HPDE6-E6E7 (cell line): ENCODE measurements around the gene POC1A.
"Not testable (repeated sequence)": the region's sequence is repeated elsewhere in the genome, so short reads cannot be mapped to it uniquely, and the experiment has no call there.

Experiments
- DNase-seq: peaks from one replicate; pipeline ENCODE4 v3.0.0; 2011; ENCODE audit warnings: missing footprints; ENCODE audit errors: extremely low spot score

Gene POC1A

DNA sequence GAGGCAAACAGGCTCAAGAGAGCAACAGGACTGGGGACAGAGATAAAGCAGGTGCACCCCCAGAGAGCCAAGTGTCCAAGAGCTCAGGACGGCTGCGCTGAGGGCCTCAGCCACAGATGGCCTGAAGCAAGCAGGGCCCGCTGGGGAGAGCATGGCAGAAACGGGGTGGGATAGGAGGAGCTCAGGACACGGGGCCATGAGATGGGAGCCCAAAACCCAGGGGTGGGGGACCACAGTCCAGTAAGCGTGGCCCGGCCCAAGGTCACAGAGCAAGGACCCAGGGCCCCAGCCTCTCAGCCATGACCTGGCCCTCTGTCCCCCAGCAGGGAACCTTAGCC, 107.4 kb downstream of the POC1A start:
- DNase-seq: no peak

- peak; percentile 63 for DNase-seq
Observed at GRCh38 chr3:52046186-52046901, 107.9 kb downstream of the POC1A start.

DNA sequence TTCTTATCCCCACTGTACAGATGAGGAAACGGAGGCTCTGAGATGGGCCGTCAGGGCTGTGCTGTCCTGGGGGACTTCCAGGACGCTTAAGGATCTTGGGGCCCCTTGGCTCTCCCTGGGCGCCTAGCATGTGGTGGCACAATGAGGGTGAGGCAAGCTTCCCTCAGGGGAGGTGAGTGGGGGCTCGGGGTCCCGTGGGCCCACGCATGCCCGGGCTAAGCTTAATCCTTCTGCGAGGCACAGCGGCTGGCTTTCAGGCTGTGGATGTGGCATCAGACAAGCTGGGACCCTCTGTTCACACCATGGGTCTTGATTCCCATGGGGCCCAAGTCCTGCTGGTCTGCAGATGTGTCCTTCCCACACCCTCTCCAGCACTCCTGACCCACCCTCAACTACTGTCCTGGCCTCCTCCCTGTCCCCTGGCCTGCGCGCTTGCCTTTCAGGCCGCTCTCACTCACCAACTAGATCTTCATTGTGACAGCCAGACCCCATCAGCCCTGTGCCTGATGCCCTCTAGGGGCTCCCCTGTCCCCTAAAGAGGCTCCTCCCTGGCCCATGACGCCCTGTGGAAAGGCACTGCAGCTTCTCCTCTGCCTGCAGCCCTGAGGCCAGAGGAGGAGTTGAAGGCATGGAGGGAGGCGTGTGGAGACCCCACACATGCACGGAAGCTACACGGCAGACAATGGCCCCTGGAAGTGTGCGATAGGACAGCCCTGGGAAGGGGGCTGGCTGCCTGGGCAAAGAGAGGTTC, 109.2 kb downstream of the POC1A start:
- no peak for DNase-seq

- DNase-seq: no peak
Observed at GRCh38 chr3:52043750-52044149, 110.5 kb downstream of the POC1A start.

DNA sequence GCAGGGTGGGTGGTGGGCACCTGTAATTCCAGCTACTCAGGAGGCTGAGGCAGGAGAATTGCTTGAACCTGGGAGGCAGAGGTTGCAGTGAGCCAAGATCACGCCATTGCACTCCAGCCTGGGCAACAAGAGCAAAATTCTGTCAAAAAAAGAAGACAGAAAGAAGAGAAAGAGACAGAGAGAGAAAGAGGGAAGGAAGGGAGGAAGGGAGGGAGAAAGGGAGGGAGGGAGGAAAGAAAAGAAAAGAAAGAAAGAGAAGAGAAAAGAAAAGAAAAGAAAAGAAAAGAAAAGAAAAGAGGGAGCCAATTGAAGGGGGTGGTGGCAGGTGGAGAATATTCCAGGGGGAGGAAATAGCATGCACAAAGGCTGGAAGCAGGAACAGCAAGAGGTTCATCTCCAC, 111.2 kb downstream of the POC1A start:
- not testable (repeated sequence) for DNase-seq

DNA sequence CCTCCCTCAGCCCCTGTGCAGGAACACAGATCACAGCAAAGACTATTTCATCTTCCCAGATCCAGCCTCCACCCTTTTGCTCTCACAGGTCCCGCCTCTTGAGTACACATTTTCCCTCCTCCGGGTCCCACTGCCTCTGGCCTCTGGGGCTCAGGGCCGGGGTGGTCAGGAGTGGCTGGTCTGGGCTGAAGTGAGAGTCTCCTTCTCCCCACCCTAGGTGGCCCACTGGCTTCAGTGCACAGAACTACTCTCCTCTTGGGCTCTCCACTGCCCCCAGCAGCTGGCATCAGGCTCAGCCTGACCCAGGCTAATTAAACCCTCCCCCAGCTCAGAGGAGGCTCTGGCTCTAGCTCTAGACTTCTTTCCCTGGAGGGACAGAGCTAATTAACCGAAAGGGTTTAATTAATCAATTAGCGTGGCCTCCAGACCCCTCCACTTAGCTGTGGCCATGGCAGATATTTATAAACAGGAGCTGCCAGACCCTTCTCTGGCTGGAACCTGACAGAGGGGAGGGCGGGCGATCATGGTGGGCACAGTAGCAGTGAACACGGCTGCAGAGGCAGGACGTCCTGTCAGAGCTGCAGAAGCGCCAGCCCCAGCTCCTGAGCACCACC, 113.0 kb downstream of the POC1A start:
- DNase-seq: no peak

DNA sequence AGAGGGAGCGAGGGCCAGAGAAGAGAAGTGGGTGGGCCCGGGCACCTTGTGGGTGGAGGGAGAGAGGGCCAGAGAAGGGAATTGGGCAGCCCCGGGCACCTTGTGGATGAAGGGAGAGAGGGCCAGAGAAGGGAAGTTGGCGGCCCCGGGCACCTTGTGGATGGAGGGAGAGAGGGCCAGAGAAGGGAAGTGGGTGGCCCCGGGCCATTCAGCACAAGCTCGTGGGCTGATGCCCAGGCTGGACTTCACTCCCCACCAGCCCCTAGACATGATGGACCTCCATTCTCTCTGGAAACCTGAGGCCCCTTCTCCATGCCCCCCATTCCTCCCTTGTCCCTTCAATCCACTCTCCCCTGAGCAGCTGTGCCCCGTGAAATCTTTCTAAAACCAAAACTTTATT, 113.6 kb downstream of the POC1A start:
- no peak for DNase-seq

- DNase-seq: no peak
Observed at GRCh38 chr3:52039846-52040245, 114.4 kb downstream of the POC1A start.

DNA sequence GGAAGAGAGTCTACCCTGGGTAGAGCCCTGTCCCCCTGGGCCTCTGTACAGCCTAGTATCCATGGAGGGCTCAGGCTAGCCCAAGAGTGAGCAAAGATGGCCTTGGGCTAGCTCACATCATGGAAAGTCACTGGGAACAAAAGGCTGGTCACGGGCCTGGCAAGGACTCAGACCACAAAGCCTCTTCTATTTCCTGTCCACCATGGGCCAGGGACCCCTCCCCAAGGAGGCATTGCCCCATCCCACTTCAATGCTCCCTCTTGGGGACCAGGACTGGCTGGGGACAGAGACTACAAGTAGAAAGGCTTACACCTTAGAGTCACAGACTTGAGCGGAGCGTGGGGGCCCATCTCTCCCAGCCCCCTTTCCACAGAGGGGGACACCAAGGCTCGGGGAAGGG, 114.8 kb downstream of the POC1A start:
- DNase-seq: no peak

DNA sequence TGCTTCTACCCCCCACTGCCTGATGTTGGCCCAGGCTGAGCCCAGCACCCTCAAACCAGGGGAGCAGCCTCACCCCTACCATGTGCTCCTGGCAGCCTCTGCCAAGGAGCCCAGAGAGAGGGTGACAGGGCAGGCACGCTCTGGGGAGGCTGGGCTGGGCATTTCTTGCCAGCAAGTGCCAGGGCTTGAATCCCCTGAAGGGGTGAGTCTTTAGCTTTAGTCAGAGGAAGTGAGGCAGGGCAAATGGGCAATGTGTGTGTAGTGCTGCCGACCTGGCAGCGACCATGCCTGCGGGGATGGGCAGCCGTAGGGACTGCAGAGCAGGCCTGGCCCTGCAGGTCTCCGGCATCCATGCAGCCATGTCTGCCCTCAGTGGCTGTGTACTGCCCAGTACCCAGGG, 116.0 kb downstream of the POC1A start:
- no peak for DNase-seq

DNA sequence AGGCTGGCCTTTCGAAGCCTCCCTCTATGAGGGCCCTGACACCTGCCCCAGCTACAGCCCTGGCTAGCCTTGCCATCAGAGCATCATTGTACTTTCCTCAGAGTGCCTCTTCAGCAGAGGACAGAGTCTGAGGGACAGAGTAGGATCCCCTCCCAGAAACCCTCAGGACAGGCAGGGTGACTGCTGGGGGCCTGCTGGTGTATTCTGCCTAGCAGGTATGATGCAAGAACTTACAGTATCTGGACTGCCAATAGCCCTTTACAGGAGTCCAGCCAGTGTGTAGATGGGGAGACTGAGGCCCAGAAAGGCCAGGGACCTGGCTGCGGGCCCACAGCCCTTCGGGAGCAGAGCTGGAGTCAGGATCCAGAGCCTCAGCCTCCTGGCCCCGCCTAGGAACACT, 116.9 kb downstream of the POC1A start:
- DNase-seq: no peak

DNA sequence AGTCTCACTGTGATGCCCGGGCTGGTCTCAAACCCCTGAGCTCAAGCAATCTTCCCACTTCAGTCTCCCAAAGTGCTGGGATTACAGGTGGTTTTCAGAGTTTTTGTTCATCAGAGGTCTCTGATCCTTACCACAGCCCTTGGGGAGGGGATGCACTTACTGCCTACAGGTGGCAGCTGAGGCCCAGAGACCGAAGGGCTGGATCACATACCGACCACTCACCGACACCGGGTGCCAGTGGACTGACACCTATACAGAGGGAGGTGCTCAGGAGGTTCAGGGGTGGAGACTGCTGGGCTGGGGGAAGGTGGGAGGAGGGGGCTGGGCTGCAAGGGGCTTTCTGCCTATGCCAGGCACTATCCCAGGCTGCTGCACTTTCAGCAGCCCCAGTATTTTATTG, 117.4 kb downstream of the POC1A start:
- no peak for DNase-seq

- DNase-seq: no peak
Observed at GRCh38 chr3:52036222-52036694, 118.0 kb downstream of the POC1A start.

GRCh38 chr3:52034651-52035050, 119.6 kb downstream of the POC1A start:
- DNase-seq: no peak

GRCh38 chr3:52034212-52034611, 120.0 kb downstream of the POC1A start:
- no peak for DNase-seq

DNA sequence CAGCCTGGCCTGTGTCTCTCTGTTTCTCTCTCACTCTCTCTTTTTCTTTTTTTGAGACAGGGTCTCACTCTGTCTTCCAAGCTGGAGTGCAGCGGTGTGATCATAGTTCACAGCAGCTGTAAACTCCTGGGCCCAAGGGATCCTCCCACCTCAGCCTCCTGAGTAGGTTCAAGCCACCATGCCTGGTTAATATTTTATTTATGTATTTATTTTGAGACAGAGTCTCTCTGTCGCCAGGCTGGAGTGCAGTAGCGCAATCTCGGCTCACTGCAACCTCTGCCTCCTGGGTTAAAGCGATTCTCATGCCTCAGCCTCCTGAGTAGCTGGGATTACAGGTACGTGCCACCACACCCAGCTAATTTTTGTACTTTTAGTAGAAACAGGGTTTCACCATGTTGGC, 120.5 kb downstream of the POC1A start:
- DNase-seq: not testable (repeated sequence)

- no peak for DNase-seq
Observed at GRCh38 chr3:52032702-52033408, 121.4 kb downstream of the POC1A start.

DNA sequence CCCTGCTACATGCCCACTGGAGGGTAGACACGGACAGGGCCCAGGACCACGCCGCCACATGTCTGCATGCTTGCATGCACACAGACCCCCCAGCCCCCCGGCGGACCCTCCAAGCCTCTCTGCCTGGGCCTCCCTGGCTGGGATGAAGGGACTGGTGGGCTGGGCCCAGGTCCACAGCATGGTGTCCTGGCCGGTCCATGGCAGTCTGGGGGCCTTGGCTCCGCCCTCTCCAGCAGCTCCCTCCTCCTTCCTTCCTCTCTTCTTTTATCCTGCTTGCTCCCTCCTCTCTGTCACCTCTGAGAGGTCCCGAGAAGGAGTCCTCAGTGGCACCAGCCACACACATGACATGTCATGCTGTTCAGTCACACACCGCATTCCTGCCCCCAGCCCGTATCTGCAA, 122.3 kb downstream of the POC1A start:
- no peak for DNase-seq

DNA sequence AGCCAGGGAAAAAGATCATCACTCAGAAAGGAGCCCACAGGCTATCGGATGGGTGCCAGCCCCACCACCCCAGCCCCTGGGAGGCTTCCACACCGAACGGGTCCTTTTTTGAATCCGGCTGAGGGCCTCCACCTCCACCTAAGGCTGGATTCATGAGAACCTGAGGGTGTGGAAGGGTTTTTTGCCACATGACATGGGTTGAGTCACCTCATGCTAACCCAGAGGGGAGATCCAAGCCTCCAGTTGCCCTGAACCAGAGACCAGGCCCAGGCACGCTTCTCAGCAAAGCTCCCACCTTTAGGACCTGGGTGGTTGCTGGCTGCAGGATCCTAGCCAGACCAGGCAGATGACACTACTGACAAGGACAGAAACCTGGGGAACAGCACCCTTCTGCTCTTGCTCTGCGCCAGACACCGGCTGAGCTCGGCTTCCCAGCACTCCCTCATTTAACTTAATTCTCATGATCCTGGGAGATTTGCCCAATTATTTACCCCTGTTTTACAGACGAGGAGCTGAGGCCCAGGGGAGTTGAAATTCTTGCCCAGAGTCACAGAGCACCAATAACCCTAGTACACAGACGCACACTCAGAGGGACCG, 123.4 kb downstream of the POC1A start:
- no peak for DNase-seq

GRCh38 chr3:52029535-52029934, 124.7 kb downstream of the POC1A start:
- DNase-seq: no peak

DNA sequence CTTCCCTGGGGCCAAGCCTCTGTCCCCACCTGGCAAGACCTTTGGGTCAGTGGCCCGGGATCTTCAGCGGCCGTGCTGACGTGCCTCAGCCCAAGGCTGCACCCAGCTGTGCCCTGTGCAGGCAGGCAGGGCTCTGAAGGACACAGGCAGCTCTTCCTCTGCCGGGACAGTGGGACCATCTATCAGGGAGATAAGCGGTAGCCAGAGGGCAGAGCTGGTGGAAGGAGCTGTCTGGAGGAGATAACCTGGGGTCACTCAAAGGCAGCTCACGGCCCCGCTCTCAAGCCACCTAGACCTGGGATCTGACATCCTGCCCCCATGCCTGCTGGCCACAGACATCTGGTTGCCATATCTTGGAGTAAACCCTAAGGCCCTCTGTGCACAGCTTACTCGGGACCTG, 125.2 kb downstream of the POC1A start:
- no peak for DNase-seq

- DNase-seq: no peak
Observed at GRCh38 chr3:52028572-52028971, 125.7 kb downstream of the POC1A start.
